PC-3 (cell line): ENCODE measurements around the gene TTC31. TPM values are rescaled to one million over a fixed set of nuclear protein-coding genes. Genes with fewer than 3 reads are reported as not detected.

ENCODE experiments used
- ATAC-seq: fragments of 200-7000 bp; cut with Tn5 transposase; 2 replicates; pipeline ENCODE4 v1.9.1; 2020; ENCODE audit warnings: mild to moderate bottlenecking, moderate library complexity
- BruUV-seq: library from RNA; stranded (reverse); fragments of 400-500 nt; replicated peaks from 2 replicates; lab custom pipeline; 2021; lab: Mats Ljungman, UMichigan
- CTCF ChIA-PET: fragments of 300-600 bp; sonication (Branson Sonifier 250); formaldehyde crosslinking; loops from one replicate; lab custom pipeline; 2022; ENCODE audit warnings: antibody characterized with exemption; lab: Charles Lee
- POLR2A ChIA-PET: fragments of 300-600 bp; sonication (Branson Sonifier 250); formaldehyde crosslinking; loops from one replicate; lab custom pipeline; 2022; ENCODE audit warnings: antibody characterized with exemption; ENCODE audit not compliant: unreplicated experiment; lab: Charles Lee
- DNase-seq: peaks from one replicate; pipeline ENCODE4 v3.0.0-alpha.2; 2015
- H2AFZ ChIP-seq: fragments of 300-600 bp; sonication (generic); 2 replicates; pipeline ENCODE4 v1.6.0; 2016; ENCODE audit warnings: antibody characterized with exemption, low read length
- H3F3A ChIP-seq: fragments of 300-600 bp; sonication (generic); one replicate; pipeline ENCODE4 v1.6.0; 2017; ENCODE audit warnings: antibody characterized with exemption, low read length, control low read depth, mild to moderate bottlenecking; ENCODE audit not compliant: unreplicated experiment
- H3K27ac ChIP-seq: fragments of 300-600 bp; sonication (generic); 2 replicates; pipeline ENCODE4 v1.5.1; 2016; ENCODE audit warnings: mild to moderate bottlenecking, low read length
- H3K27me3 ChIP-seq: fragments of 300-600 bp; sonication (generic); 2 replicates; pipeline ENCODE4 v1.6.1; 2016; ENCODE audit warnings: low read length, mixed read lengths
- H3K36me3 ChIP-seq: fragments of 300-600 bp; sonication (generic); 2 replicates; pipeline ENCODE4 v1.6.1; 2016; ENCODE audit warnings: low read depth, mixed run types, low read length, mixed read lengths
- H3K4me1 ChIP-seq: fragments of 300-600 bp; sonication (generic); 2 replicates; pipeline ENCODE4 v1.5.1; 2016; ENCODE audit warnings: low read length; ENCODE audit not compliant: insufficient read depth
- H3K4me2 ChIP-seq: fragments of 300-600 bp; sonication (generic); 2 replicates; pipeline ENCODE4 v1.6.0; 2016; ENCODE audit warnings: low read length
- H3K4me3 ChIP-seq: fragments of 300-600 bp; sonication (generic); 2 replicates; pipeline ENCODE4 v1.5.1; 2016; ENCODE audit warnings: mild to moderate bottlenecking, low read length, mixed read lengths
- H3K79me2 ChIP-seq: fragments of 300-600 bp; sonication (generic); 2 replicates; pipeline ENCODE4 v1.6.1; 2017; ENCODE audit warnings: low read length, mixed read lengths
- H3K9ac ChIP-seq: fragments of 300-600 bp; sonication (generic); 2 replicates; pipeline ENCODE4 v1.6.0; 2016; ENCODE audit warnings: mild to moderate bottlenecking, low read length
- H3K9me2 ChIP-seq: fragments of 300-600 bp; sonication (generic); replicated peaks from 2 replicates; pipeline ENCODE4 v1.6.1; 2016; ENCODE audit warnings: mixed run types, low read length, mixed read lengths
- H3K9me3 ChIP-seq: fragments of 300-600 bp; sonication (generic); 2 replicates; pipeline ENCODE4 v1.6.1; 2016; ENCODE audit warnings: low read length, mixed read lengths
- H4K20me1 ChIP-seq: fragments of 300-600 bp; sonication (generic); 2 replicates; pipeline ENCODE4 v1.6.1; 2016; ENCODE audit warnings: low read length, mixed read lengths
- CTCF ChIP-seq: fragments of 300-600 bp; sonication (generic); conservative IDR thresholded peaks from 2 replicates; pipeline ENCODE4 v1.5.1; 2017; ENCODE audit warnings: antibody characterized with exemption, low read depth, mild to moderate bottlenecking, low read length
- EZH2 ChIP-seq: fragments of 300-600 bp; sonication (generic); IDR thresholded peaks from one replicate; pipeline ENCODE4 v1.6.1; 2017; ENCODE audit warnings: antibody characterized with exemption, mild to moderate bottlenecking, low read length; ENCODE audit not compliant: unreplicated experiment
- EZH2phosphoT487 ChIP-seq: fragments of 300-600 bp; sonication (generic); IDR thresholded peaks from 2 replicates; pipeline ENCODE4 v1.6.1; 2018; ENCODE audit warnings: mild to moderate bottlenecking, antibody characterized with exemption, low read length, borderline replicate concordance
- intact Hi-C: fragments of 100-400 bp; cut with micrococcal nuclease; formaldehyde crosslinking; loops from 2 replicates; pipeline ENCODE4 v1.9.0; 2023
- total RNA-seq: library from RNA; depleted of rRNA; stranded (reverse); fragments of >200 nt; gene quantifications from 2 replicates; pipeline ENCODE4 v1.2.3, GENCODE V29; 2014

Gene TTC31
- total RNA-seq, 1 experiment from 2014 or later = 21.1 TPM

- H3K27ac ChIP-seq = no peak overlapping the region
- H4K20me1 ChIP-seq = no peaks in the 10 kb centered on the region
- H3K9me3 ChIP-seq = no peaks in the 10 kb centered on the region
- no peaks in the 10 kb centered on the region for H3F3A ChIP-seq
- peaks cover 22% of the 10 kb centered on the region for H3K79me2 ChIP-seq
- ChIA-PET POLR2A (no interaction called here), CTCF (no interaction called here)
- H2AFZ ChIP-seq = no peak overlapping the region
- no peak for TF ChIP-seq EZH2
- TF ChIP-seq CTCF = no peak
- TF ChIP-seq EZH2phosphoT487 = no peak
- no peak for ATAC-seq
- H3K9me2 ChIP-seq = no peaks in the 10 kb centered on the region
- BruUV-seq = no TSS peak
- H3K27me3 ChIP-seq = no peaks in the 10 kb centered on the region
- intact Hi-C loops = no loop called here
- H3K36me3 ChIP-seq = peaks cover 7% of the 10 kb centered on the region
- no peak overlapping the region for H3K9ac ChIP-seq
- H3K4me3 ChIP-seq = no peak overlapping the region
- no peak for DNase-seq
- no peak overlapping the region for H3K4me2 ChIP-seq
- H3K4me1 ChIP-seq = peaks cover 24% of the 10 kb centered on the region
Measured at GRCh38 chr2:74503506-74504475, 20.9 kb downstream of the TTC31 start.

GRCh38 chr2:74504591-74504990 lies 21.7 kb downstream of the TTC31 start:
- H3K4me2 ChIP-seq = no peak overlapping the region; the same call in 1 of the 2 replicates

More at GRCh38 chr2:74504591-74504990, 21.7 kb downstream of the TTC31 start:
- no peaks in the 10 kb centered on the region for H4K20me1 ChIP-seq
- no peak for ATAC-seq
- no peaks in the 10 kb centered on the region for H3K9me3 ChIP-seq
- intact Hi-C loops = no loop called here
- no TSS peak for BruUV-seq
- H3F3A ChIP-seq = no peaks in the 10 kb centered on the region
- H3K27me3 ChIP-seq = no peaks in the 10 kb centered on the region
- no peak overlapping the region for H2AFZ ChIP-seq
- no peak for DNase-seq
- peaks cover 7% of the 10 kb centered on the region for H3K36me3 ChIP-seq
- no peak overlapping the region for H3K27ac ChIP-seq
- peaks cover 22% of the 10 kb centered on the region for H3K79me2 ChIP-seq
- no peak overlapping the region for H3K9ac ChIP-seq
- H3K4me1 ChIP-seq = peaks cover 18% of the 10 kb centered on the region
- ChIA-PET CTCF (no interaction called here), POLR2A (no interaction called here)
- TF ChIP-seq EZH2 = no peak
- TF ChIP-seq EZH2phosphoT487 = no peak
- no peak for TF ChIP-seq CTCF
- H3K9me2 ChIP-seq = no peaks in the 10 kb centered on the region
- no peak overlapping the region for H3K4me3 ChIP-seq
